Mesothelial cell of epicardium (in vitro differentiated cells): ENCODE measurements around the gene SH3TC2. TPM values are rescaled to one million over a fixed set of nuclear protein-coding genes. Genes with fewer than 3 reads are reported as not detected.

Experiments
- DNase-seq, 2 experiments: peaks; one replicate each; pipeline ENCODE4 v3.0.0; 2021; ENCODE audit warnings: low spot score in 2 of 2; ENCODE audit not compliant: unreplicated experiment in 2 of 2
- H3K27ac Mint-ChIP-seq: 2 replicates; pipeline ENCODE4 v1.8.0; 2021; ENCODE audit warnings: mixed read lengths
- H3K27me3 Mint-ChIP-seq: 2 replicates; pipeline ENCODE4 v1.8.0; 2021; ENCODE audit warnings: low read depth, mixed read lengths
- H3K36me3 Mint-ChIP-seq: 2 replicates; pipeline ENCODE4 v1.8.0; 2021; ENCODE audit warnings: mixed read lengths
- H3K4me1 Mint-ChIP-seq: 2 replicates; pipeline ENCODE4 v1.8.0; 2021; ENCODE audit warnings: mixed read lengths
- H3K4me3 Mint-ChIP-seq: 2 replicates; pipeline ENCODE4 v1.8.0; 2021; ENCODE audit warnings: mild to moderate bottlenecking, moderate library complexity, mixed read lengths
- H3K9me3 Mint-ChIP-seq: 2 replicates; pipeline ENCODE4 v1.8.0; 2021; ENCODE audit warnings: mixed read lengths
- CTCF ChIP-seq: fragments of 200-600 bp; sonication (generic); IDR thresholded peaks from one replicate; pipeline ENCODE4 v1.5.0; 2021; ENCODE audit warnings: antibody characterized with exemption; ENCODE audit not compliant: unreplicated experiment
- total RNA-seq: library from RNA; stranded (reverse); gene quantifications from 3 replicates; pipeline ENCODE4 v1.2.1, GENCODE V29; 2021

Gene SH3TC2
- total RNA-seq, 1 donor from 2014 or later, result 5.2 TPM

GRCh38 chr5:148962761-148963324 lies 100.0 kb downstream of the SH3TC2 start:
- Mint-ChIP-seq H3K9me3 (peaks cover 3% of the 10 kb centered on the region), H3K27ac (no peak overlapping the region), H3K36me3 (no peaks in the 10 kb centered on the region), H3K27me3 (peaks cover 15% of the 10 kb centered on the region), H3K4me3 (no peak overlapping the region), H3K4me1 (peaks cover 6% of the 10 kb centered on the region)
- DNase-seq, result no peak
- TF ChIP-seq CTCF, result no peak

GRCh38 chr5:148962200-148962550 lies 100.7 kb downstream of the SH3TC2 start:
- Mint-ChIP-seq H3K4me1 (peaks cover 6% of the 10 kb centered on the region), H3K27me3 (peaks cover 15% of the 10 kb centered on the region), H3K27ac (no peak overlapping the region), H3K9me3 (peaks cover 3% of the 10 kb centered on the region), H3K36me3 (no peaks in the 10 kb centered on the region), H3K4me3 (no peak overlapping the region)
- no peak for TF ChIP-seq CTCF
- no peak for DNase-seq

- Mint-ChIP-seq H3K27me3 (peaks cover 12% of the 10 kb centered on the region), H3K9me3 (peaks cover 3% of the 10 kb centered on the region), H3K36me3 (no peaks in the 10 kb centered on the region), H3K4me1 (peaks cover 6% of the 10 kb centered on the region), H3K27ac (no peak overlapping the region), H3K4me3 (no peak overlapping the region)
- TF ChIP-seq CTCF, result no peak
- DNase-seq, result no peak
These were observed 101.3 kb downstream of the SH3TC2 start for GRCh38 chr5:148961261-148962199.

- Mint-ChIP-seq H3K9me3 (peaks cover 3% of the 10 kb centered on the region), H3K4me1 (no peaks in the 10 kb centered on the region), H3K36me3 (no peaks in the 10 kb centered on the region), H3K27me3 (peaks cover 14% of the 10 kb centered on the region), H3K4me3 (no peak overlapping the region), H3K27ac (no peak overlapping the region)
- TF ChIP-seq CTCF, result no peak
- no peak for DNase-seq
These were observed 102.6 kb downstream of the SH3TC2 start for GRCh38 chr5:148960070-148960769.

- TF ChIP-seq CTCF, result peak; percentile 74
- Mint-ChIP-seq H3K4me3 (no peak overlapping the region), H3K27me3 (peaks cover 16% of the 10 kb centered on the region), H3K9me3 (no peaks in the 10 kb centered on the region), H3K27ac (no peak overlapping the region), H3K4me1 (peaks cover under 1% of the 10 kb centered on the region), H3K36me3 (no peaks in the 10 kb centered on the region)
- no peak for DNase-seq
These were observed 105.2 kb downstream of the SH3TC2 start for GRCh38 chr5:148957591-148958202.
